Activated T-cell treated with anti-CD3 and anti-CD28 coated beads for 1 hour (primary cell): ENCODE data around the gene PIK3R2.
"Not testable (repeated sequence)": the region's sequence is repeated elsewhere in the genome, so short reads cannot be mapped to it uniquely, and the experiment has no call there.

ENCODE experiments used
- DNase-seq: peaks from one replicate; pipeline ENCODE4 v3.0.0-alpha.2; 2020; ENCODE audit warnings: low read depth

PIK3R2 gene

GRCh38 chr19:18203863-18204393 is 51.0 kb downstream of the PIK3R2 start, which contains the start of gene RAB3A:
Gene RAB3A (minus strand): TSS chr19:18204042. CDS start chr19:18202740, 1,302 bp downstream.
- DNase-seq, result peak; percentile 99

DNA sequence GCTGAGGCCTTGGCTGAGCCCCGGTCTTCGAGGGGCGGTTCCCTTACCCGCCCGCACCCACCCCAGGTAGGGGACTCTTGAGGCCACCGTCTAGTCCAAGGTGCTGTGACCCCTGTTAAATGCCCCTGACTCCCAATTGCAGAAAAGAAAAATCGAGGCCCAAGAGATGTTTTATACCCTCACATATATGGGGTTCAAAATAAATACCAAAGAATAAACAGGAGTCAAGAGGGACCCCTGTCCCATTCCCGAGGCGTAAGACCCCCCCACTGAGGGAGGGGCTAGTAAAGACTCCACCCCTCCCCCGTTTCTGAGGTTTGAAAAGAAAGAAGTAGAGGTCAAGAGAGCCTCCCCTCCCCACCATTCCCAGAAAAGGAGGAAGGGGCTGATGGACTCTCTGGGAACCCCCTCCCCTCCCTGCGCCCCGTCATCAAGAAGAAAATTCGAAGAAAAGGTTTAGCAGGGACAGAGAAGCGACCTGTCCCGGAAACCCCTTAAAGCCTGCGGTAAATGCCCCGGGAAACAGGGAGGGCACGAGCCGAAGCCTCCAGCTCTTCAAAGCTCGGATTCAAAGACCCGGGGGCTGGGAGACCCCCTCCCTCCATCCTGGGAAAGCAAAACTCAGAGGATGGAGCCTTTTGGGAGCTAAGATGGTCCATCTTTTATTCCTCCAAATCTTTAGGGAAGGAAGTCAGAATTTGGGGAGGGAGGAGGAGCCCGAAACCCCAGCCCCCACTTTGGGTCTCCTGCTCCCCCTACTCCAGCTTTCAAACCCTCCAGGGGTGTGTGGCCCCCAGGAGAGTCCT is 51.6 kb downstream of the PIK3R2 start:
- DNase-seq, result no peak

- peak; percentile 54 for DNase-seq
These were observed 52.4 kb downstream of the PIK3R2 start for GRCh38 chr19:18205200-18205892.

DNA sequence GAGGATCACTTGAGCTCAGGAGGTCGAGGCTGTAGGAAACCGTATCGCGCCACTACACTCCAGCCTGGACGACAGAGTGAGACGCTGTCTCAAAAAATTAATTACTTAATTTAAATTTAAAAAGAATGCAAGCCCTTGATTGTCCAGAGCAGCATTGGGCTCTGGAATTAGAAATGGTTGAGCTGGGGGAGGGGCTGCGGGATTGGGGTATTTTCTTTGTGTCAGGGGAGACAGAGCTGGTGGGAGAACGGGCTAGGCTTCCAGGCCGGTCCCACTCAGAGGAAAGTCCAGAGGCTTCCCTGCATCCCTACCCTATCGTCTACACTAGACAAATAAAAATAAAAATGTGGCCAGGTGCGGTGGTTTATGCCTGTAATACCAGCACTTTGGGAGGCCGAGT is 53.1 kb downstream of the PIK3R2 start:
- no peak for DNase-seq

DNA sequence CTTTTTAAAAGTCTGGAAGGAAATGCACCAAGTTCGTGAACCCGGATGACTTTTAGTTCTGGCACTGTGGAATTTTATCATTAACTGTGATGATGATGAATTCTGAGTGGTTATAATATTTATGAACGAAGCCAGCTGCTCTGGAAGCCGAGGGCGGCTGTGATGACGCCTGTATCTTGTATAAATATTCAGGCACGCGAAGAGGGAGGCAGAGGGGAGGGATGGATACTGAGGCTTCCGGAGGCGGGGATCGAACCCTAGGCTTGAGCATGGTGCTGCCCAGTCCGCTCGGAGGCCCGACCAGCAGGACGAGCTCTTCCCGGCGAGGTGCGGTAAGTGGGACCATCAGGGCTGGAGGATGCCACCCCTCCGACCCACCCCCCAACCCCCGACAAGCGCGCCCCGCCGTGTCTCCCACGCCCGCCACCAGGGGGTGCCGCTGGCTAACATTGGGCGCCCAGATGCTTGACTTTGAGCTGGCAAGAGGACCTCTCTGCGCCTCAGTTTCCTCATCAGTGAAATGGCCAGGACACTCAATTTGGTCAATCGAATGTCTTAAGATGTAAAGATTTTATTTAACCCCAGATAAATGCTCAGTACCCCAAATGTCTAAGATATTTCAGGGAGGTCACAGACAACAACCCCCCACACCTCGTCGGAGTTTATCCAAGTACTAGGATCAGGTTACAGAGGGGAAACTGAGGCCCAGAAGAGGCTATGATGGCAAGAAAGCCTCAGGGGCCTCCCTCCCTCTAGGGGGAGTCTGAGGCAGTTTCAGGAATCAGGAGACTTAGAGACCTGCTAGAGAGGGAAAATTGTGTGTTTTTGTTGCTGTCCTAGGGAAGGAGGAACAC is 55.4 kb downstream of the PIK3R2 start:
- peak; percentile 57 for DNase-seq

- not testable (repeated sequence) for DNase-seq
These were observed 56.9 kb downstream of the PIK3R2 start for GRCh38 chr19:18209912-18210311.

- no peak for DNase-seq
These were observed 58.7 kb downstream of the PIK3R2 start for GRCh38 chr19:18211683-18212082.

- DNase-seq, result no peak
These were observed 61.9 kb downstream of the PIK3R2 start for GRCh38 chr19:18214779-18215433.

GRCh38 chr19:18216789-18217188 is 63.8 kb downstream of the PIK3R2 start:
- no peak for DNase-seq

- DNase-seq, result no peak
These were observed 65.2 kb downstream of the PIK3R2 start for GRCh38 chr19:18218159-18218558.

DNA sequence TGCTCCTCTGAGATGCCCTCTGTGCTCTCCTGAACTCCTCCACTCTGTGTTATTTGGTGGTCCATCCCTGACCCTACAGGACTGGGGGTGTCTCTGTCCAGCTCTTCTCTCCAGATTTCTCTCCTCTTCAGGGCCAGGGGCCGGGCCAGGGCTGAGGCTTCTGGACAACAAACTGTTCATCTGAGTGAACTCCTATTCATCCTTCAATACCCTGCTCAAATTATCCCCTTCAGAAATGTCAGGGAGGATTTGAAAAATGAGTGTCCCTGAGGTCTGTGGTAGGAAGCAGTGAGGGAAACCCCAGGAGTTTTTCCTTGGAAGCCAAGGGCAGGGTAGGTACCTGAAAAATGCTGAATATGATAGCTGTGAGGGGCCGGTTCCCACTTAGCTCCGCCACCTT is 65.6 kb downstream of the PIK3R2 start:
- no peak for DNase-seq
